GM12878 (cell line): ENCODE measurements around the gene CBY3. TPM values are rescaled to one million over a fixed set of nuclear protein-coding genes. Genes with fewer than 3 reads are reported as not detected.

Experiments used
- ATAC-seq: fragments of 200-7000 bp; cut with Tn5 transposase; 3 replicates; pipeline ENCODE4 v1.9.1; 2020; ENCODE audit warnings: mild to moderate bottlenecking, moderate library complexity
- BruUV-seq: library from RNA; stranded (reverse); fragments of 400-500 nt; replicated peaks from 2 replicates; lab custom pipeline; 2021; lab: Mats Ljungman, UMichigan
- CTCF ChIA-PET: fragments of 300-600 bp; sonication (Branson Sonifier 250); formaldehyde crosslinking; extraction: SDS; loops from one replicate; lab custom pipeline; 2021; ENCODE audit warnings: inconsistent platforms; lab: Yijun Ruan, JAX
- POLR2A ChIA-PET: fragments of 350-600 bp; formaldehyde crosslinking; extraction: SDS; loops from one replicate; lab custom pipeline; 2021; ENCODE audit warnings: inconsistent platforms; lab: Charles Lee
- RAD21 ChIA-PET: fragments of 300-600 bp; sonication (Branson Sonifier 250); formaldehyde crosslinking; loops from one replicate; lab custom pipeline; 2023; ENCODE audit warnings: antibody characterized with exemption; ENCODE audit not compliant: unreplicated experiment; lab: Charles Lee
- SMC1A ChIA-PET: fragments of 300-600 bp; sonication (Branson Sonifier 250); formaldehyde crosslinking; loops from one replicate; lab custom pipeline; 2023; ENCODE audit not compliant: unreplicated experiment, uncharacterized antibody; lab: Charles Lee
- DNase-seq: peaks from one replicate; pipeline ENCODE4 v3.0.0-alpha.2; 2011; ENCODE audit warnings: low read depth, low spot score
- FAIRE-seq: peaks from 3 replicates; lab custom pipeline; 2011; peaks lifted over from hg19 to GRCh38; lab: Jason Lieb, UNC
- H2AFZ ChIP-seq: 2 replicates; pipeline ENCODE4 v1.6.0; 2011; ENCODE audit warnings: low read depth, low read length, control low read depth; ENCODE audit not compliant: control insufficient read depth
- H3K27ac ChIP-seq: 2 replicates; pipeline ENCODE4 v1.5.1; 2011; ENCODE audit warnings: control low read depth; ENCODE audit not compliant: control insufficient read depth, insufficient read depth
- H3K27me3 ChIP-seq, 2 experiments: replicated peaks in 1 of 2; 2 replicates each; pipeline versions ENCODE4 v1.6.0 to v1.6.1; 2011; ENCODE audit warnings: low read length in 1 of 2; ENCODE audit not compliant: control insufficient read depth in 2 of 2, insufficient read depth in 2 of 2
- H3K36me3 ChIP-seq, 2 experiments: 2 replicates each; pipeline ENCODE4 v1.5.1; 2011; ENCODE audit warnings: low read length in 1 of 2; ENCODE audit not compliant: control insufficient read depth in 2 of 2, insufficient read depth in 2 of 2
- H3K4me1 ChIP-seq: 2 replicates; pipeline ENCODE4 v1.6.1; 2011; ENCODE audit warnings: mild to moderate bottlenecking, low read length, moderate library complexity, mixed read lengths; ENCODE audit not compliant: control insufficient read depth, insufficient read depth
- H3K4me2 ChIP-seq: 2 replicates; pipeline ENCODE4 v1.6.0; 2011; ENCODE audit warnings: control low read depth; ENCODE audit not compliant: control insufficient read depth, insufficient read depth
- H3K4me3 ChIP-seq: fragments of 200-600 bp; sonication (generic); 2 replicates; pipeline ENCODE4 v1.5.1; 2016
- H3K79me2 ChIP-seq: 2 replicates; pipeline ENCODE4 v1.6.0; 2011; ENCODE audit warnings: low read length; ENCODE audit not compliant: control insufficient read depth, insufficient read depth
- H3K9ac ChIP-seq: 2 replicates; pipeline ENCODE4 v1.8.0; 2011; ENCODE audit warnings: low read length, control low read depth, mixed read lengths; ENCODE audit not compliant: control insufficient read depth, insufficient read depth
- H3K9me3 ChIP-seq: replicated peaks from 3 replicates; pipeline ENCODE4 v1.5.1; 2011; ENCODE audit warnings: mild to moderate bottlenecking, low read length; ENCODE audit not compliant: control insufficient read depth, insufficient read depth
- H4K20me1 ChIP-seq: 2 replicates; pipeline ENCODE4 v1.6.0; 2011; ENCODE audit not compliant: control insufficient read depth, insufficient read depth
- IKZF1 ChIP-seq: fragments of 450-650 bp; conservative IDR thresholded peaks from 2 replicates; pipeline ENCODE4 v1.6.1; 2017; ENCODE audit warnings: antibody characterized with exemption, mild to moderate bottlenecking
- NFXL1 ChIP-seq: fragments of 450-650 bp; IDR thresholded peaks from 2 replicates; pipeline ENCODE4 v1.6.1; 2017; ENCODE audit warnings: antibody characterized with exemption, mild to moderate bottlenecking, borderline replicate concordance
- RFX5 ChIP-seq: IDR thresholded peaks from 2 replicates; pipeline ENCODE4 v1.6.1; 2011; ENCODE audit warnings: low read depth, low read length, improper control_type of control experiment
- SUPT20H ChIP-seq: IDR thresholded peaks from 2 replicates; pipeline ENCODE4 v1.6.1; 2011; ENCODE audit warnings: low read depth, mild to moderate bottlenecking, low read length, moderate library complexity, borderline replicate concordance; ENCODE audit not compliant: control insufficient read depth
- whole genome bisulfite sequencing: methylation state at CpG from one replicate; pipeline ENCODE4 v1.1.6; 2016; ENCODE audit warnings: low lambda C conversion rate; ENCODE audit not compliant: insufficient replicate concordance, insufficient coverage; ENCODE audit errors: missing lambda C conversion rate; 5-methylcytosine and 5-hydroxymethylcytosine counted together
- in situ Hi-C: fragments of 300-500 bp; cut with MboI; formaldehyde crosslinking; loops from 9 replicates; pipeline ENCODE4 v1.14.3; 2018; ENCODE audit warnings: mixed read lengths
- intact Hi-C: fragments of 100-400 bp; cut with micrococcal nuclease; formaldehyde crosslinking; loops from one replicate; pipeline ENCODE4 v1.14.2; 2022; ENCODE audit not compliant: unreplicated experiment
- polyA plus RNA-seq, 11 experiments: library from polyadenylated mRNA; depleted of rRNA in 4 of 11; unstranded in 6 of 11; stranded (reverse) in 5 of 11; fragments of >200 nt; fragmentation: Nextera tagmentation in 4 of 11; fragmentation: Illumina TruSeq in 1 of 11; extraction: Ambion mirVana in 4 of 11; extraction: Trizol in 1 of 11; gene quantifications; 1 replicate in 1 of 11; 2 replicates in 10 of 11; pipeline versions ENCODE4 v1.2.1 to v1.2.3, GENCODE V29; 2011 to 2016; ENCODE audit warnings: inconsistent platforms in 2 of 11, missing spikeins in 2 of 11, low read depth in 1 of 11
- total RNA-seq, 4 experiments: library from RNA; depleted of rRNA in 3 of 4; stranded (reverse); fragments of >200 nt in 3 of 4; fragmentation: Illumina TruSeq in 1 of 4; extraction: Trizol in 1 of 4; gene quantifications; 2 replicates each; pipeline versions ENCODE4 v1.2.1 to v1.2.3, GENCODE V29; 2013 to 2021
- TF ChIP-seq, protein P1 (sequence below): IDR thresholded peaks from 2 replicates; pipeline ENCODE4 v1.6.1; 2011; ENCODE audit warnings: low read depth, low read length, improper control_type of control experiment, borderline replicate concordance
- TF ChIP-seq, protein P2 (sequence below): IDR thresholded peaks from 2 replicates; pipeline ENCODE4 v1.6.1; 2011; ENCODE audit warnings: mild to moderate bottlenecking, low read depth, low read length, moderate library complexity; ENCODE audit not compliant: insufficient replicate concordance

Gene CBY3
- total and polyA plus RNA-seq, 10 of the 15 experiments (the other 5 are each of a cell fraction or from before 2014, with no cell fraction given): 0.10 to 1.2 (median 0.47) TPM; not detected in 5

DNA sequence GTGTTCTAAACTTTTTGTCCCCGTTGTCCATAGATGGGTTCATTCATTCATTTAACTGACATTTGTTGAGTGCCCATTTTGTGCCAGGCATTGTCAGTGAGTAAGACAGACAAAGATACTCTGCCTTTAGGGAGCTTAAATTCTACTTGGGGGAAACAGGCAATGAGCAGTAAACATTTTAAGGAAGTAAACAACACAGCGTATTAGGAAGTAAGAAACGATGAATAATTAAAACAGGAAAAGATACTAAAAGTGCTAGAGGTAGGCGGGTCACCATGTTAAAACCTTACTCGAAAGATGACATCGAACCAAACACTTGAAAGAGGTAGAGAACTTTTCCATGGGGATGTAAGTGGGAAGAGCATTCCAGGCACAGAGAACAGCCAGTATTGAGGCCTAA is 46.3 kb upstream of the CBY3 start:
- intact Hi-C loops: no loop called here
- ChIA-PET POLR2A (no interaction called here), SMC1A (no interaction called here), CTCF (no interaction called here)
- Histone ChIP-seq H3K4me2 (no peak overlapping the region), H4K20me1 (no peaks in the 10 kb centered on the region), H2AFZ (no peak overlapping the region), H3K4me1 (peaks cover 3% of the 10 kb centered on the region; the same call in 1 of the 2 replicates), H3K9me3 (no peaks in the 10 kb centered on the region), H3K36me3 (peaks cover 15 to 56% of the 10 kb centered on the region in 2 experiments), H3K9ac (no peak overlapping the region)
- no TSS peak for BruUV-seq
- FAIRE-seq: no peak
- ATAC-seq: no peak
- no peak for DNase-seq
- TF ChIP-seq IKZF1 (no peak), NFXL1 (no peak), SUPT20H (no peak), RFX5 (no peak)
- TF ChIP-seq, protein P1, sequence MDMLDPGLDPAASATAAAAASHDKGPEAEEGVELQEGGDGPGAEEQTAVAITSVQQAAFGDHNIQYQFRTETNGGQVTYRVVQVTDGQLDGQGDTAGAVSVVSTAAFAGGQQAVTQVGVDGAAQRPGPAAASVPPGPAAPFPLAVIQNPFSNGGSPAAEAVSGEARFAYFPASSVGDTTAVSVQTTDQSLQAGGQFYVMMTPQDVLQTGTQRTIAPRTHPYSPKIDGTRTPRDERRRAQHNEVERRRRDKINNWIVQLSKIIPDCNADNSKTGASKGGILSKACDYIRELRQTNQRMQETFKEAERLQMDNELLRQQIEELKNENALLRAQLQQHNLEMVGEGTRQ: no peak
- TF ChIP-seq, protein P2, sequence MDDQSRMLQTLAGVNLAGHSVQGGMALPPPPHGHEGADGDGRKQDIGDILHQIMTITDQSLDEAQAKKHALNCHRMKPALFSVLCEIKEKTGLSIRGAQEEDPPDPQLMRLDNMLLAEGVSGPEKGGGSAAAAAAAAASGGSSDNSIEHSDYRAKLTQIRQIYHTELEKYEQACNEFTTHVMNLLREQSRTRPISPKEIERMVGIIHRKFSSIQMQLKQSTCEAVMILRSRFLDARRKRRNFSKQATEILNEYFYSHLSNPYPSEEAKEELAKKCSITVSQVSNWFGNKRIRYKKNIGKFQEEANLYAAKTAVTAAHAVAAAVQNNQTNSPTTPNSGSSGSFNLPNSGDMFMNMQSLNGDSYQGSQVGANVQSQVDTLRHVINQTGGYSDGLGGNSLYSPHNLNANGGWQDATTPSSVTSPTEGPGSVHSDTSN: no peak
- TF ChIP-seq, all 136 proteins: peak for 0
- 52% methylated on average over 6 of the region's 6 CpGs for WGBS
- H3K79me2 ChIP-seq: no peaks in the 10 kb centered on the region
- RAD21 ChIA-PET: no interaction called here
- H3K4me3 ChIP-seq: no peak overlapping the region
- no peaks in the 10 kb centered on the region for H3K27me3 ChIP-seq
- in situ Hi-C loops: no loop called here
- no peak overlapping the region for H3K27ac ChIP-seq
